Tibial artery (tissue), 4 donors: ENCODE results near the gene C7orf33.

Source experiments
- DNase-seq, 2 donors: peaks; one replicate each; pipeline ENCODE4 v3.0.0-alpha.2; 2019
- H3K27ac ChIP-seq, 2 donors: fragments of 200-600 bp; sonication (generic) in 1 of 2; 1 replicate in 1 of 2; 2 replicates in 1 of 2; pipeline ENCODE4 v1.5.1; 2018 to 2019; ENCODE audit warnings: mild to moderate bottlenecking in 1 of 2
- H3K27me3 ChIP-seq, 2 donors: fragments of 200-600 bp; sonication (generic) in 1 of 2; one replicate each; pipeline versions ENCODE4 v1.5.1 to v1.6.0; 2016 to 2019
- H3K36me3 ChIP-seq, 3 donors: fragments of 200-600 bp; sonication (generic) in 2 of 3; one replicate each; pipeline ENCODE4 v1.5.1; 2016 to 2019; ENCODE audit warnings: mild to moderate bottlenecking in 2 of 3
- H3K4me1 ChIP-seq, 4 donors: fragments of 200-600 bp; sonication (generic) in 2 of 4; 1 replicate in 3 of 4; 2 replicates in 1 of 4; pipeline ENCODE4 v1.5.1; 2016 to 2019
- H3K4me3 ChIP-seq, 2 donors: fragments of 200-600 bp; sonication (generic) in 1 of 2; 1 replicate in 1 of 2; 2 replicates in 1 of 2; pipeline ENCODE4 v1.5.1; 2018 to 2019; ENCODE audit warnings: mild to moderate bottlenecking in 2 of 2
- H3K9me3 ChIP-seq, 3 donors: fragments of 200-600 bp; sonication (generic) in 1 of 3; one replicate each; pipeline ENCODE4 v1.5.1; 2016 to 2019
- CTCF ChIP-seq, 2 experiments: fragments of 200-600 bp in 1 of 2; fragments of 450-650 bp in 1 of 2; IDR thresholded peaks; one replicate each; pipeline ENCODE4 v1.5.1; 2017 to 2019; ENCODE audit warnings: antibody characterized with exemption in 2 of 2, mild to moderate bottlenecking in 1 of 2, moderate library complexity in 1 of 2
- intact Hi-C: fragments of 100-400 bp; cut with DNase I; formaldehyde crosslinking; loops from one replicate; pipeline ENCODE4 v1.15.0; 2023; ENCODE audit warnings: low total_unique reads

C7orf33 gene

GRCh38 chr7:148652773-148653172, 62.2 kb downstream of the C7orf33 start:
- Histone ChIP-seq H3K36me3 (no peaks in the 10 kb centered on the region), H3K4me3 (no peak overlapping the region), H3K4me1 (no peaks in the 10 kb centered on the region), H3K27me3 (peaks cover 0 to 3% of the 10 kb centered on the region in 2 donors), H3K9me3 (no peaks in the 10 kb centered on the region), H3K27ac (no peak overlapping the region)
- TF ChIP-seq CTCF (IDR thresholded peaks at IDR 0.05) = no peak
- DNase-seq = no peak
- intact Hi-C loops = no loop called here

- Histone ChIP-seq H3K4me3 (no peak overlapping the region), H3K27ac (no peak overlapping the region), H3K27me3 (no peaks in the 10 kb centered on the region), H3K36me3 (no peaks in the 10 kb centered on the region), H3K9me3 (no peaks in the 10 kb centered on the region), H3K4me1 (no peaks in the 10 kb centered on the region)
- intact Hi-C loops = no loop called here
- no peak for TF ChIP-seq CTCF (IDR thresholded peaks at IDR 0.05)
- no peak for DNase-seq
Measured at GRCh38 chr7:148657929-148658328, 67.4 kb downstream of the C7orf33 start.

GRCh38 chr7:148661471-148661870, 70.9 kb downstream of the C7orf33 start:
- peaks cover 0 to 26% (median 10%) of the 10 kb centered on the region in 4 donors for H3K4me1 ChIP-seq
- no peak for DNase-seq
- no peak overlapping the region for H3K27ac ChIP-seq
- intact Hi-C loops = no loop called here
- no peaks in the 10 kb centered on the region for H3K36me3 ChIP-seq
- no peaks in the 10 kb centered on the region for H3K9me3 ChIP-seq
- H3K4me3 ChIP-seq = no peak overlapping the region
- TF ChIP-seq CTCF (IDR thresholded peaks at IDR 0.05) = no peak
- H3K27me3 ChIP-seq = no peaks in the 10 kb centered on the region

GRCh38 chr7:148662646-148663045, 72.1 kb downstream of the C7orf33 start:
- H3K4me1 ChIP-seq = peaks cover 0 to 26% (median 10%) of the 10 kb centered on the region in 4 donors
- no peak overlapping the region for H3K27ac ChIP-seq
- no peak for DNase-seq
- no peaks in the 10 kb centered on the region for H3K36me3 ChIP-seq
- no peaks in the 10 kb centered on the region for H3K9me3 ChIP-seq
- TF ChIP-seq CTCF (IDR thresholded peaks at IDR 0.05) = no peak
- H3K4me3 ChIP-seq = no peak overlapping the region
- H3K27me3 ChIP-seq = no peaks in the 10 kb centered on the region
- intact Hi-C loops = no loop called here

- intact Hi-C loops = no loop called here
- H3K4me1 ChIP-seq = peaks cover 0 to 26% (median 10%) of the 10 kb centered on the region in 4 donors
- no peaks in the 10 kb centered on the region for H3K27me3 ChIP-seq
- peak; percentile 38 to 77 for DNase-seq
- no peaks in the 10 kb centered on the region for H3K9me3 ChIP-seq
- TF ChIP-seq CTCF (IDR thresholded peaks at IDR 0.05) = no peak
- H3K27ac ChIP-seq = no peak overlapping the region
- H3K4me3 ChIP-seq = no peak overlapping the region
- no peaks in the 10 kb centered on the region for H3K36me3 ChIP-seq
Measured at GRCh38 chr7:148664324-148664723, 73.8 kb downstream of the C7orf33 start.

- intact Hi-C loops = no loop called here
- Histone ChIP-seq H3K27ac (no peak overlapping the region), H3K27me3 (no peaks in the 10 kb centered on the region), H3K9me3 (no peaks in the 10 kb centered on the region), H3K4me3 (no peak overlapping the region), H3K4me1 (peaks cover 0 to 26% (median 10%) of the 10 kb centered on the region in 4 donors), H3K36me3 (no peaks in the 10 kb centered on the region)
- no peak for TF ChIP-seq CTCF (IDR thresholded peaks at IDR 0.05)
- DNase-seq = no peak
Measured at GRCh38 chr7:148665221-148665620, 74.7 kb downstream of the C7orf33 start.
